Type B pancreatic cell (in vitro differentiated cells): ENCODE results near the gene ZNF883. TPM values are rescaled to one million over a fixed set of nuclear protein-coding genes. Genes with fewer than 3 reads are reported as not detected.

Source experiments
- DNase-seq: peaks from one replicate; pipeline ENCODE4 v3.0.0; 2021; ENCODE audit warnings: mixed read lengths; ENCODE audit not compliant: unreplicated experiment; ENCODE audit errors: extremely low spot score
- H3K27ac Mint-ChIP-seq: 2 replicates; pipeline ENCODE4 v1.8.0; 2021; ENCODE audit warnings: mild to moderate bottlenecking, mixed read lengths
- H3K27me3 Mint-ChIP-seq: 2 replicates; pipeline ENCODE4 v1.8.0; 2021; ENCODE audit warnings: mixed read lengths
- H3K36me3 Mint-ChIP-seq: 2 replicates; pipeline ENCODE4 v1.8.0; 2021; ENCODE audit warnings: mixed read lengths
- H3K4me1 Mint-ChIP-seq: one replicate; pipeline ENCODE4 v1.8.0; 2021; ENCODE audit warnings: mixed read lengths; ENCODE audit not compliant: unreplicated experiment
- H3K4me3 Mint-ChIP-seq: 2 replicates; pipeline ENCODE4 v1.8.0; 2021; ENCODE audit warnings: mild to moderate bottlenecking, mixed read lengths
- H3K9me3 Mint-ChIP-seq: 2 replicates; pipeline ENCODE4 v1.8.0; 2021; ENCODE audit warnings: mixed read lengths
- CTCF ChIP-seq: fragments of 200-600 bp; sonication (generic); conservative IDR thresholded peaks from 2 replicates; pipeline ENCODE4 v1.5.0; 2021; ENCODE audit warnings: antibody characterized with exemption, mild to moderate bottlenecking
- total RNA-seq: library from RNA; stranded (reverse); gene quantifications from 2 replicates; pipeline ENCODE4 v1.2.1, GENCODE V29; 2021; ENCODE audit warnings: low replicate concordance

The ZNF883 gene
- total RNA-seq, 1 donor from 2014 or later = 7.9 TPM

- no peaks in the 10 kb centered on the region for H3K4me1 Mint-ChIP-seq
Measured at GRCh38 chr9:112911736-112912135, 100.3 kb downstream of the ZNF883 start.

More at GRCh38 chr9:112911736-112912135, 100.3 kb downstream of the ZNF883 start:
- H3K36me3 Mint-ChIP-seq = no peaks in the 10 kb centered on the region
- peaks cover 4% of the 10 kb centered on the region for H3K27me3 Mint-ChIP-seq
- no peak overlapping the region for H3K4me3 Mint-ChIP-seq
- DNase-seq = no peak
- H3K27ac Mint-ChIP-seq = no peak overlapping the region
- no peak for TF ChIP-seq CTCF
- no peaks in the 10 kb centered on the region for H3K9me3 Mint-ChIP-seq

Other genes starting within 250 kb of the ZNF883 start
- gene SLC46A2, start 121.3 kb downstream of the ZNF883 start, total RNA-seq = 0.14 TPM in 1 of 2 replicates, not detected in the other
- 3.6 and 7.4 TPM in 2 replicates for gene ZFP37, start 44.5 kb upstream of the ZNF883 start, total RNA-seq
- 7.6 and 10.7 TPM in 2 replicates for gene SLC31A2, start 138.8 kb upstream of the ZNF883 start, total RNA-seq
- 23.8 and 24.6 TPM in 2 replicates for gene FKBP15, start 209.1 kb upstream of the ZNF883 start, total RNA-seq
- 31.7 and 45.8 TPM in 2 replicates for gene SLC31A1, start 209.4 kb upstream of the ZNF883 start, total RNA-seq